ENCODE data around the gene MARF1. TPM values are rescaled to one million over a fixed set of nuclear protein-coding genes. Genes with fewer than 3 reads are reported as not detected.

The MARF1 gene
- total RNA-seq, 1 experiment from 2014 or later = 71.6 TPM

GRCh38 chr16:15586716-15587115 lies 56.2 kb downstream of the MARF1 start:
- CTCF ChIA-PET = no interaction called here
- no TSS peak for BruUV-seq (replicated peaks)

DNA sequence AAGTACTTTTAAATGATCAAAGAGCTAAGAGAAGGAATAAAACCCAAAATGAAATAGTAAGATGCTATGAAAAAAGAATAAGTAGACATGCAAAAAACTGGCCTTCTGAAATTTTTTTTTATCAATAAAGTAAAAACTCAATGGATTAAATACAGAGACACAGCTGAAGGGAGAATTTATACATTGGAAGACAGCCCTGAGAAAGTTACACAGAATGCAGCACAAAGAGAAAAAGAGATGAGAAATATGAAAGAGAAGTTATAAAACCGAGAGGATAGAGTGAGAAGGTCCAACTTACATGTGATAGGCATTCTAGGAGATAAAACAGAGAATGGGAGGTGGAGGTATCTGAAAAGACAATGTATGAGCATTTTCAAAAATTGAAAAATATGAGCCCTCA lies 57.0 kb downstream of the MARF1 start:
- CTCF ChIA-PET = no interaction called here
- DNase-seq (ENCODE audit: low spot score) = no peak
- Histone ChIP-seq H3K27me3 (replicated peaks; ENCODE audit: insufficient read depth, low read depth, low read length, poor library complexity) (no peaks in the 10 kb centered on the region), H3K36me3 (ENCODE audit: insufficient read depth, low read length, poor library complexity, severe bottlenecking) (peaks cover 4% of the 10 kb centered on the region), H3K4me3 (ENCODE audit: low read depth, low read length, poor library complexity, severe bottlenecking) (no peak overlapping the region), H3K27ac (ENCODE audit: low read depth, low read length, poor library complexity, severe bottlenecking) (no peak overlapping the region), H3K4me1 (ENCODE audit: insufficient read depth, low read length, poor library complexity, severe bottlenecking) (peaks cover 6% of the 10 kb centered on the region), H3K9me3 (ENCODE audit: low read depth, low read length, poor library complexity, severe bottlenecking) (peaks cover 9% of the 10 kb centered on the region)
- BruUV-seq (replicated peaks) = no TSS peak
- TF ChIP-seq CTCF (conservative IDR thresholded peaks at IDR 0.05; ENCODE audit: low read depth, low read length) (no peak), EZH2 (IDR thresholded peaks at IDR 0.05; ENCODE audit: borderline replicate concordance, low read depth, low read length, poor library complexity, severe bottlenecking) (no peak)
- intact Hi-C loops (cut with micrococcal nuclease; ENCODE audit: unreplicated experiment) = no loop called here
- POLR2A ChIA-PET (ENCODE audit: low non-redundant PET) = no interaction called here

More at GRCh38 chr16:15586716-15587115, 56.2 kb downstream of the MARF1 start:
- H3K36me3 ChIP-seq (ENCODE audit: insufficient read depth, low read length, poor library complexity, severe bottlenecking) = peaks cover 4% of the 10 kb centered on the region
- TF ChIP-seq CTCF (conservative IDR thresholded peaks at IDR 0.05; ENCODE audit: low read depth, low read length) = no peak
- POLR2A ChIA-PET (ENCODE audit: low non-redundant PET) = no interaction called here
- no peak for DNase-seq (ENCODE audit: low spot score)
- H3K27me3 ChIP-seq (replicated peaks; ENCODE audit: insufficient read depth, low read depth, low read length, poor library complexity) = no peaks in the 10 kb centered on the region
- H3K9me3 ChIP-seq (ENCODE audit: low read depth, low read length, poor library complexity, severe bottlenecking) = peaks cover 9% of the 10 kb centered on the region
- intact Hi-C loops (cut with micrococcal nuclease; ENCODE audit: unreplicated experiment) = no loop called here
- H3K4me1 ChIP-seq (ENCODE audit: insufficient read depth, low read length, poor library complexity, severe bottlenecking) = peaks cover 6% of the 10 kb centered on the region
- H3K27ac ChIP-seq (ENCODE audit: low read depth, low read length, poor library complexity, severe bottlenecking) = no peak overlapping the region
- H3K4me3 ChIP-seq (ENCODE audit: low read depth, low read length, poor library complexity, severe bottlenecking) = no peak overlapping the region

GRCh38 chr16:15583526-15583925 lies 59.4 kb downstream of the MARF1 start:
- H3K27ac ChIP-seq (ENCODE audit: low read depth, low read length, poor library complexity, severe bottlenecking) = no peak overlapping the region
- ChIA-PET POLR2A (ENCODE audit: low non-redundant PET) (no interaction called here), CTCF (no interaction called here)
- H3K36me3 ChIP-seq (ENCODE audit: insufficient read depth, low read length, poor library complexity, severe bottlenecking) = no peaks in the 10 kb centered on the region
- no peaks in the 10 kb centered on the region for H3K27me3 ChIP-seq (replicated peaks; ENCODE audit: insufficient read depth, low read depth, low read length, poor library complexity)
- intact Hi-C loops (cut with micrococcal nuclease; ENCODE audit: unreplicated experiment) = no loop called here
- TF ChIP-seq EZH2 (IDR thresholded peaks at IDR 0.05; ENCODE audit: borderline replicate concordance, low read depth, low read length, poor library complexity, severe bottlenecking) (no peak), CTCF (conservative IDR thresholded peaks at IDR 0.05; ENCODE audit: low read depth, low read length) (no peak)
- no peak overlapping the region for H3K4me3 ChIP-seq (ENCODE audit: low read depth, low read length, poor library complexity, severe bottlenecking)
- H3K4me1 ChIP-seq (ENCODE audit: insufficient read depth, low read length, poor library complexity, severe bottlenecking) = no peaks in the 10 kb centered on the region
- no peak for DNase-seq (ENCODE audit: low spot score)
- BruUV-seq (replicated peaks) = no TSS peak
- peaks cover 9% of the 10 kb centered on the region for H3K9me3 ChIP-seq (ENCODE audit: low read depth, low read length, poor library complexity, severe bottlenecking)
